WTC11 (cell line): ENCODE results near the gene SH3BGRL3.

ENCODE experiments used
- CTCF ChIP-seq: fragments of 200-600 bp; IDR thresholded peaks from 2 replicates; pipeline ENCODE4 v1.8.0; 2022; ENCODE audit warnings: antibody characterized with exemption
- E2F1 ChIP-seq: sonication (generic); formaldehyde crosslinking; IDR thresholded peaks from 2 replicates; pipeline ENCODE4 v1.8.0; 2022; ENCODE audit warnings: mild to moderate bottlenecking, missing genetic modification reagents
- ESRRA ChIP-seq: sonication (generic); formaldehyde crosslinking; IDR thresholded peaks from 2 replicates; pipeline ENCODE4 v1.8.1; 2022; ENCODE audit warnings: mild to moderate bottlenecking, missing genetic modification reagents, borderline replicate concordance
- IRF2 ChIP-seq: sonication (generic); formaldehyde crosslinking; IDR thresholded peaks from 2 replicates; pipeline ENCODE4 v1.8.0; 2022; ENCODE audit warnings: low read depth, missing genetic modification reagents, borderline replicate concordance
- JUN ChIP-seq: sonication (generic); formaldehyde crosslinking; IDR thresholded peaks from 2 replicates; pipeline ENCODE4 v1.8.0; 2023; ENCODE audit warnings: mild to moderate bottlenecking, missing genetic modification reagents
- NR1H2 ChIP-seq: sonication (generic); formaldehyde crosslinking; IDR thresholded peaks from 2 replicates; pipeline ENCODE4 v1.9.0; 2021; ENCODE audit warnings: mild to moderate bottlenecking, moderate library complexity, missing genetic modification reagents
- SP1 ChIP-seq: sonication (generic); formaldehyde crosslinking; conservative IDR thresholded peaks from 2 replicates; pipeline ENCODE4 v1.8.1; 2022; ENCODE audit warnings: missing genetic modification reagents
- TCF7 ChIP-seq: sonication (generic); formaldehyde crosslinking; IDR thresholded peaks from 2 replicates; pipeline ENCODE4 v1.8.0; 2022; ENCODE audit warnings: mild to moderate bottlenecking, low read depth, missing genetic modification reagents, moderate library complexity
- ZNF121 ChIP-seq: sonication (generic); formaldehyde crosslinking; IDR thresholded peaks from 2 replicates; pipeline ENCODE4 v1.8.0; 2023; ENCODE audit warnings: missing genetic modification reagents
- TF ChIP-seq, protein P1 (sequence below): sonication (generic); formaldehyde crosslinking; IDR thresholded peaks from 2 replicates; pipeline ENCODE4 v1.8.1; 2023; ENCODE audit warnings: mild to moderate bottlenecking, missing genetic modification reagents, moderate library complexity

- no peak for TF ChIP-seq ESRRA (CRISPR knock-in tag)
- no peak for TF ChIP-seq E2F1 (CRISPR knock-in tag)
- TF ChIP-seq JUN (CRISPR knock-in tag), result no peak
- TF ChIP-seq IRF2, result no peak
- no peak for TF ChIP-seq CTCF
- TF ChIP-seq, protein P1, sequence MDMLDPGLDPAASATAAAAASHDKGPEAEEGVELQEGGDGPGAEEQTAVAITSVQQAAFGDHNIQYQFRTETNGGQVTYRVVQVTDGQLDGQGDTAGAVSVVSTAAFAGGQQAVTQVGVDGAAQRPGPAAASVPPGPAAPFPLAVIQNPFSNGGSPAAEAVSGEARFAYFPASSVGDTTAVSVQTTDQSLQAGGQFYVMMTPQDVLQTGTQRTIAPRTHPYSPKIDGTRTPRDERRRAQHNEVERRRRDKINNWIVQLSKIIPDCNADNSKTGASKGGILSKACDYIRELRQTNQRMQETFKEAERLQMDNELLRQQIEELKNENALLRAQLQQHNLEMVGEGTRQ (CRISPR knock-in tag), result no peak
- TF ChIP-seq SP1 (CRISPR knock-in tag), result no peak
- TF ChIP-seq NR1H2 (CRISPR knock-in tag), result no peak
- TF ChIP-seq ZNF121 (CRISPR knock-in tag), result no peak
- TF ChIP-seq TCF7 (CRISPR knock-in tag), result no peak
Measured at GRCh38 chr1:26317612-26318337, 37.9 kb downstream of the SH3BGRL3 start, which contains the start of gene CD52.
